Brain microvascular endothelial cell (primary cell): ENCODE data around the gene MTHFD1L.

ENCODE experiments used
- DNase-seq: peaks from one replicate; pipeline ENCODE4 v3.0.0-alpha.2; 2020
- H3K27ac ChIP-seq: fragments of 250-450 bp; sonication (Bioruptor Pico); 2 replicates; pipeline ENCODE4 v1.5.1; 2020; ENCODE audit warnings: mild to moderate bottlenecking, moderate library complexity
- H3K27me3 ChIP-seq: fragments of 250-450 bp; sonication (Bioruptor Pico); replicated peaks from 2 replicates; pipeline ENCODE4 v1.5.1; 2020; ENCODE audit warnings: mild to moderate bottlenecking
- H3K36me3 ChIP-seq: fragments of 250-450 bp; sonication (Bioruptor Pico); replicated peaks from 2 replicates; pipeline ENCODE4 v1.5.1; 2020; ENCODE audit warnings: mild to moderate bottlenecking
- H3K4me3 ChIP-seq: 2 replicates; pipeline ENCODE4 v1.5.1; 2011; ENCODE audit warnings: low read depth, mild to moderate bottlenecking, control low read depth, low read length, moderate library complexity
- in situ Hi-C: cut with HindIII; loops from 2 replicates; pipeline ENCODE4 v1.10.0; 2017; ENCODE audit warnings: low sequenced_read_pairs, low pct_ligation_motif_present
- TF ChIP-seq, protein P1 (sequence below): IDR thresholded peaks from 2 replicates; pipeline ENCODE4 v1.5.1; 2011; ENCODE audit warnings: low read depth, mild to moderate bottlenecking, moderate library complexity, low read length, control low read depth, inconsistent platforms; ENCODE audit errors: missing control alignments

The MTHFD1L gene

DNA sequence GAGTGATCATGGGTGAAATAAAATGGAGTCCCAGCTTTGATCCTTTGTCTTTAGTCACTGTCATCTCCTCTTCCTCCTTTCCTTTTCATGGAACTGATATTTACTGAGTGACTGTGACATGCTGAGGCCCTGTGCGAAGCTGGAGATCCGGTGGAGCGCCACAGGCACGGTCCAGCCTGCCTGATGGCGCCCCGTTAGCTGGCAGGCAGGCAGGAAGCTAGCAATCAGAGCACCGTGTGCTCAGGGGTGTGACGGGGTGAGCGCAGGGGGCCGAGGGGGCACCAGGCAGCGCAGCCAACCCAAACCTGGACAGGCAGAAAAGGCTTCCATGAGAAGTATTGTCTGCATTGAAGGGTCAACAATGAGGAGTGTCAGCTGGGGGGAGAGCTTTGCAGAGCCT is 274.0 kb downstream of the MTHFD1L start:
- H3K27ac ChIP-seq: no peak overlapping the region
- TF ChIP-seq, protein P1, sequence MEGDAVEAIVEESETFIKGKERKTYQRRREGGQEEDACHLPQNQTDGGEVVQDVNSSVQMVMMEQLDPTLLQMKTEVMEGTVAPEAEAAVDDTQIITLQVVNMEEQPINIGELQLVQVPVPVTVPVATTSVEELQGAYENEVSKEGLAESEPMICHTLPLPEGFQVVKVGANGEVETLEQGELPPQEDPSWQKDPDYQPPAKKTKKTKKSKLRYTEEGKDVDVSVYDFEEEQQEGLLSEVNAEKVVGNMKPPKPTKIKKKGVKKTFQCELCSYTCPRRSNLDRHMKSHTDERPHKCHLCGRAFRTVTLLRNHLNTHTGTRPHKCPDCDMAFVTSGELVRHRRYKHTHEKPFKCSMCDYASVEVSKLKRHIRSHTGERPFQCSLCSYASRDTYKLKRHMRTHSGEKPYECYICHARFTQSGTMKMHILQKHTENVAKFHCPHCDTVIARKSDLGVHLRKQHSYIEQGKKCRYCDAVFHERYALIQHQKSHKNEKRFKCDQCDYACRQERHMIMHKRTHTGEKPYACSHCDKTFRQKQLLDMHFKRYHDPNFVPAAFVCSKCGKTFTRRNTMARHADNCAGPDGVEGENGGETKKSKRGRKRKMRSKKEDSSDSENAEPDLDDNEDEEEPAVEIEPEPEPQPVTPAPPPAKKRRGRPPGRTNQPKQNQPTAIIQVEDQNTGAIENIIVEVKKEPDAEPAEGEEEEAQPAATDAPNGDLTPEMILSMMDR: no peak
- H3K36me3 ChIP-seq: no peaks in the 10 kb centered on the region
- no peak for DNase-seq
- H3K27me3 ChIP-seq: no peaks in the 10 kb centered on the region
- in situ Hi-C loops: no loop called here
- H3K4me3 ChIP-seq: no peak overlapping the region

DNA sequence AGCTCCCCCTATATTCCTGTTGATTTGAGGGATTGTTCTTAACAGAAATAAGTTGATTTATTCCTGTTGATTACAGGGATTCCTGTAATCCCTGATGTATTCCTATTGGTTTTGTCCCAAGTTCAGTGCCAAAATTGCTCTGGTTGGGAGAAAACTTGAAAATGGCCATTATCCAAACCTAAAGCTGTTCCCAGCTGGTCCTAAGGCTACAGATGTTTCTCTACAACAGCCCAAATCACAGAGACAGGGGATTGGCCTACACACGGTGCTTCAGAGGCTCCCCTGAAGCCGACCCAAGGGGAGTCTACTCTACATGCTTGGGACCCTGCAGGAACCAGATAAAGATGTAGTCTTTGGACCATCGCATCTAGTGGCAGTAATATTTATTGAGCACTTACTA is 275.3 kb downstream of the MTHFD1L start:
- H3K36me3 ChIP-seq: no peaks in the 10 kb centered on the region
- DNase-seq: no peak
- TF ChIP-seq, protein P1: no peak
- no peaks in the 10 kb centered on the region for H3K27me3 ChIP-seq
- H3K27ac ChIP-seq: no peak overlapping the region
- in situ Hi-C loops: no loop called here
- H3K4me3 ChIP-seq: no peak overlapping the region

DNA sequence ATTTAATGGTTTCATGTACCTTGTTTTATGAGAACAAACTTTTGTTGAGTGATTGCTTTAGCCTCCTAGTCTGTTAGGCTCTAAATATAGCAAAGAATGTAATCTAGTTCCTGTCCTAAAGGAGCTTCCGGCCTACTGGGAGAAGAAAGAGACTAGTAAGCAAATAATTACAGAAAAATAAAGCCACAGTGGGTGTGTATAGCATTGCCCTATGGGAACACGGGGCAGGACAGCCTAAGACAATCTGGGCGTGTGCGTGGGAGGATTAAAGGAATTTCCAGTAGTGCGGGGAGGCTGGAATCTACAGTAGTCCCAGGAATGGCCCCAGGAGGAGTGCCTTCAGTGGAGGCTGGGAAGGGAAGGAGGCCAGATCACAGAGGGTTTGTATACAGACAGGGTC is 276.2 kb downstream of the MTHFD1L start:
- H3K4me3 ChIP-seq: no peak overlapping the region
- H3K27me3 ChIP-seq: no peaks in the 10 kb centered on the region
- in situ Hi-C loops: no loop called here
- H3K36me3 ChIP-seq: no peaks in the 10 kb centered on the region
- DNase-seq: peak; percentile 80
- no peak overlapping the region for H3K27ac ChIP-seq
- TF ChIP-seq, protein P1: no peak

DNA sequence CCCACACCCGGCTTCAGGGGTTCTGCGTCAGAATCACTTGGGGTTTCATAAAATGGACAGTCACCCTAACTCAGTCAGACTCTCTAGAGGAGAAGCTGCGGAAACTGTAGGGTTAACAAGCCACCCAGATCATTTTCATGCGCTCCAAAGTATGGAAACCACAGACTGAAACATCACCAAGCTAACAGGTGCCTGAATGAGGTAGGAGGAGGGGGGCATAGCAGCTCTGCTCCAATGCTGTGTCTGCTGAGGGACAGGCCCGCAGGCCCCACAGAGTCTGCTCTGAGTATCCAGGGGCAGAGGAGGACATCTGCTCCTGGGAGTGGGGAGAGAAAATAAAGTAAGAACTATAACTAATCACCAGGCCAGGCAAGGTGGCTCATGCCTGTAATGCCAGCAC is 277.2 kb downstream of the MTHFD1L start:
- no peaks in the 10 kb centered on the region for H3K36me3 ChIP-seq
- TF ChIP-seq, protein P1: no peak
- no peaks in the 10 kb centered on the region for H3K27me3 ChIP-seq
- no peak for DNase-seq
- in situ Hi-C loops: no loop called here
- H3K27ac ChIP-seq: no peak overlapping the region
- no peak overlapping the region for H3K4me3 ChIP-seq

DNA sequence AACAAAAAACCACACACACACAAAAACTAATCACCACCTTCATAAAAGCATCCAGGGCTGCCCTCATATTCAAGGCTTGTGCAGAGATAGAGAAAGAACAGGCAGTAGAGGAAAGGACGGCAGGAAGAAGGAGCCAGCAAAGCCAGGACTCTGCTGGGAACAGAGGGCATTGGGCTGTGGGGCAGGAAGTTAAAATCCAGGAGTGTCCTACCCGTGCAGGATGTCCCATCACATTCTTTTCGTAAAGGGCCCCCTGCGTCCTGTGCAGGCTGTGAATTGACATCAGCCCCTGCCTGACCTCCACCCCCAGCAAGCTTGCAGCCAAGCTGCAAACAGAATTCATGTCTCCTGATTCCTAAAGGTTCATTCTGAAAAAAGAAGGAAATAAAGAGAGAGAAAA is 277.8 kb downstream of the MTHFD1L start:
- Histone ChIP-seq H3K27ac (no peak overlapping the region), H3K36me3 (no peaks in the 10 kb centered on the region), H3K4me3 (no peak overlapping the region), H3K27me3 (no peaks in the 10 kb centered on the region)
- TF ChIP-seq, protein P1: no peak
- no peak for DNase-seq
- in situ Hi-C loops: no loop called here

DNA sequence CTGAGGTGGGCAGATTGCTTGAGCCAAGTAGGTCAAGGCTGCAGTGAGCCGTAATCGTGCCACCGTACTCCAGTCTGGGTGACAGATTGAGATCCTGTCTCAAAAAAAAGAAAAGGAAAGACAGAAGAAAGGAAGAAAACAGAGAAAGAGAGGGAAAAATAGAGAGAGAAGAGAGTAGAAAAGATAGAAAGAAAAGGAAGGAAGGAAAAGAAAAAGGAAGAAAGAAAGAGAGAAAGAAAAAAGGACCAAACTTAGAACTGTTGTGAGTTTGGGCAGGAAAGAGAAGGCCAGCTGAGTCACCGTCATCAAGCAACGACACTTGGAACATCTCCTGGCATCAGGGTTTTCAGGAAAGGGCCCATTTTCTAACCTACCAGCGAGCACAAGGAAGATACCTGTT is 278.3 kb downstream of the MTHFD1L start:
- no peak for DNase-seq
- Histone ChIP-seq H3K27me3 (no peaks in the 10 kb centered on the region), H3K27ac (no peak overlapping the region), H3K36me3 (no peaks in the 10 kb centered on the region), H3K4me3 (no peak overlapping the region)
- TF ChIP-seq, protein P1: no peak
- in situ Hi-C loops: no loop called here
